ENCODE data around the gene BRMS1.

BRMS1 gene

GRCh38 chr11:66336234-66337102 lies 8.4 kb downstream of the BRMS1 start, which contains the start of gene RIN1:
Gene RIN1, minus strand, starts transcription at chr11:66336434. Its CDS starts 32 bp downstream, at chr11:66336402.
- peak in 1 of 2 donors; percentile 18 for DNase-seq (ENCODE audit: low read depth in 2 of 2)

- DNase-seq (ENCODE audit: low read depth in 2 of 2) = no peak
These were observed 9.2 kb downstream of the BRMS1 start for GRCh38 chr11:66335531-66336233.

DNA sequence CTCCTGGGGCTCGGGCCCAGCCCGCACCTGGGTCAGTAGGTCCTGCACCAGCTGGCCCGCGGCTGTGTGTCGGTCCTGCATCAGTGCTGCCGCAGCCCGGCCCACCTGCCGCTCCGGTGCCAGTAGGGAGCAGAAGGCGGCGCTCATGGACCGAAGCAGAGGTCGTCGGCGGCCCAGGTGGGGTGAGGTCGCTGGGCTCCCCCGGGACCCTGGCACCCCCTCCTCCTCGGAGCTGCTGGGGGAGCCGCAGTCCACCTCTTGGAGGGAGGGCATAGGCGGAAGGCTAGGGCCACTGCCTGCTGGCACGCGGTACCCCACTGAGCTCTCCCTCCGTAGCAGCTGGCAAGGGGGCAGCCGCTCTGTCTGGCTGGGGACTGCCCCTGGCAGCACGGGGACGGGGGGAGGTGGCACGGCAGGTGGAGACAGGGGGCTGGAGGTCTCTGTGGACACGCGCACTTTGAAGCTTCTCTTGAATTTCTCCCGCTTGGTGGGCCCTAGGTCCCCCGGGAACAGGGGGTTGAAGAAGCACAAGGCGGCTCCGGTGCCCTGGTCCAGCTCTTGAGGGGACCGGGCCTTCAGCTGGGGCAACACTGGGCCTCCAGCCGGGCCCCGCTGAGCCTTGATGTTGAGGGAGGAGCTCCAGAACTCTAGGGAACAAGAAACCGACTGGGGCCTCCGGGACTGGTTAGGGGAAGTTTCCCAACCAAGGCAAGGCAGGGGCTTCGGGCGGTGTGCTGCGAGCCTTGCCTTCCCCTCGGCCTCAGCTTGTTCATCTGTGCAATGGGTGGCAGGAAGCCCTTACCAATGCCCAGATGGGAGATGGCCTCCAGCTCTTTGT lies 10.1 kb downstream of the BRMS1 start:
- DNase-seq (ENCODE audit: low read depth in 2 of 2) = no peak

DNA sequence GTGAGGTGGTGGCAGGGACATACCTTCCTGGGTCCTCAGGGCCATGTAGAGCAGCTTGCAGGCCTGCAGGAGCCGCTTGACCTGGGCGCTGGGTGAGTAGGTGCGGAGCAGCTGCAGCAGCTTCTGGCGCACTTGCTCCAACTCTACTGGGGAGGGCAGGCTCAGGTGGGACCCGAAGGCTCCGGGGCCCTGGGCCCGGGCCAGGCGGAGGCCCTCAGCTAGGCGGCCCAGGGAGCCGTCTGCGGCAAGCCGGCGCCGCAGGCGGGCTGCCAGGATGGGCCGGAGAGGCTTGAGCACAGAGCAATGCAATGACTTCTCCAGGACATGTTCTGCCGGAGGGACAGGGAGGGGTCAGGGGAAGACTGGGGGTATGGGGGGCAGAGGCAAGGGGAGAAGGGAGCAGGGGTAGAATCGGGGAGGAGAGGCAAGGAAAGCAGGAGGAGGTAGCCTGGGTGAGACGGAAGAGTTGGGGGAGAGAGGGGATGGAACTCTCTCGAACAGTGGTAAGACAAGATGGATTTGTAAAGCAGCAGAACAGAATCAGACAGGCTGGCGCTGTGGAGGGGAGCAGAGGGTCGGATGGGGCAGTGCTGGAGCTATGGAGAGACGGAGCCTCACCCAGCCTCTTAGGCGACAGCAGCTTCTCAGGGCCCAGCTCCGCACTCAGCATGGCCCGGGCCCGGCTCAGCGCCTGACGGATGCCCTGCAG lies 10.9 kb downstream of the BRMS1 start:
- no peak for DNase-seq (ENCODE audit: low read depth in 2 of 2)

GRCh38 chr11:66333220-66333877 lies 11.6 kb downstream of the BRMS1 start:
- DNase-seq (ENCODE audit: low read depth in 2 of 2) = no peak

DNA sequence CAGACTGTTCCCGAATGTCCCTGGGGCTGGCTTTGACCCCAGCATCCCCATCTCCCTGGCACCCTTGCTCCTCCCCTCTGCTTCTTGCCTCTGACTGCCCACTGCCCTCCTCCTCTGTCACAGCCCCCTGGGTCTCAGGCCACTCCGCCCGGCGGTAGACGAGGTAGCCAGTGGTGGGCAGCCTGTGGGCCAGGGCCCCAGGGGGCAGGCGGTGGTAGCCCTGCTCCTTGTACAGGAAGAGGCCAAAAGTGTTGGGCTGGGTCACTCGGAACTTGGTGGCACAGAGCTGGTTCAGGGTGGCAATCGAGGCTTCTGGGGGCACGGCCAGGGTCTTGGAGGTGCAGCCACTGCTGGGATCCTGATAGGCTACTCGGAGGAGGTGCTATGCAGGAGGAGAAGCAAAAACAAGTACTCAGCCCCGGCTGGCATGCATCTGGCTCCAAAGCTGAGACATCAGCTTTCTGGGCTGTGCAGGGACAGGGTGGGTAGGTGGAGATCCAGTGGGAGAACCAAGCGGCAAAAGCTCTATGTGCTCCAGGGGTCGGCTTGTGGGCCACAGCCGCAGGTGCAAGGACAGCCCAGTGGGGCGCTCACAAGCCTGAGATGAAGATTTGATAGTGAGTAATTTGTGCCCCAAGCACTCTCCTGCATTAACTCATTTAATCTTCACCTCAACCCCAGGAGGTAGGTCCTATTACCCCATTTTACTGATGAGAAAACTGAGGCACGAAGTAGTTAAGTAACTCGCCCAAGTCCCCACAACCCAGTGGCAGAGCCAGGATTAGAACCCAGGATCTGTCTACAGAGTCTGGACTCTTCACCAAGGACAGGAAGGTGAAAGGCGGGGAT lies 12.3 kb downstream of the BRMS1 start:
- DNase-seq (ENCODE audit: low read depth in 2 of 2) = no peak

GRCh38 chr11:66331542-66332370 lies 13.1 kb downstream of the BRMS1 start:
- no peak for DNase-seq (ENCODE audit: low read depth in 2 of 2)

DNA sequence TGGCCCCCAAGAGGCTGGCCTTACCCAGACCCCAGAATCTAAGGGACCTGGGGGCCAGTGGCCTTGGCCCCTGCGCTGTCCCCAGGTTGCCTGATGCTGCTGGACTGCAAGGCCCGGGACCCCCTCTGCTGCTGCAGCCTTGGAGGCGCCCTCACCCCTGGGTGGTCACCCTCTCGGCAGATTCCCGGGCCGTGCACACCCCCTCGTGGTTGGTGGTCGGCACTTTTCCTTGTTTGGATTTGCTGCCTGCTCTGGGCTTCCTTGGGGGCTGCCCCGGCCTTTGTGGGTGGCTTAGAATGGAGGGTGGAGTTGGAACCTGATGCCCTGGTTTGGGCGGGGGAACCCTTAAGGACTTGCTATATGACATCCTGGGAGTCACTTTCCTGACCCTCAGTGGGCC lies 14.0 kb downstream of the BRMS1 start:
- DNase-seq (ENCODE audit: low read depth in 2 of 2) = no peak

GRCh38 chr11:66329165-66329673 lies 15.7 kb downstream of the BRMS1 start:
- DNase-seq (ENCODE audit: low read depth in 2 of 2) = no peak

DNA sequence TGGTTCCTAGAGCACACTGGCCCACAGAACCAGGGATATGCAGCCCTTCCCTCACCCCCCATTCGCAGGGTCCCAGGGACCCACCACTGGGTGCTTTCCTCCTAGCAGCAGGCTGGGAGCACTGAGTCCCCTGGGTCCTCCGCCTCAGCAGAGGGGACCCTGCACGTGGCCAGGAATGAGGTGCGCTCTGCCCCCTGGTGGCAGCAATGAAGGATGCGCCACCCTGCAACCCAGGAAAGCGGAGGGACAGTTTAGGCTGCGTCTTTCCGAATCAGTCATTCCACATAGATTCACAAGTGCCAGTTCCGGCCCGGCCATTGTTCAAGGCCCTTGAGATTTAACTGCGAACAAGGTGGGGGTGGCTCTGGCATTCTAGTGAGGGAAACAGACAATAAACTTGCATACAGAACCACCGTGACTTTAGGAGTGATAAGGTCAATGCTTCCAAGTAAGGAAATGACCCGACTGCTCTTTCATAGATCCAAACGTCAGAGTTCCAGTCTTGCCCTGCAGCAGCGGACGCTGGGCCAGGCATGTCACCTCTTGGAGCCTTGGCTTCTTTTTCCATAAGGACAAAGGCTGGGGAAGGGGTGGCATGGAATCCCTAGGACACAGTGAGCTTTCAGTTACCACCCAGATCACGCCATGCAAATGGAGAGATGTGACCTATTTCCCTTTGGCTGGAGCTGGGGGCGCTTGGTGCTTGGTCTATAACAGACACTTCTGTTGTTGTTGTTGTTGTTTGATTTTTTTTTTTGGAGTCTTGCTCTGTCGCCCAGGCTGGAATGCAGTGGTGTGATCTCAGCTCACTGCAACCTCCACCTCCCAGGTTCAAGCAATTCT lies 16.4 kb downstream of the BRMS1 start:
- DNase-seq (ENCODE audit: low read depth in 2 of 2) = peak; percentile 76 to 78

DNA sequence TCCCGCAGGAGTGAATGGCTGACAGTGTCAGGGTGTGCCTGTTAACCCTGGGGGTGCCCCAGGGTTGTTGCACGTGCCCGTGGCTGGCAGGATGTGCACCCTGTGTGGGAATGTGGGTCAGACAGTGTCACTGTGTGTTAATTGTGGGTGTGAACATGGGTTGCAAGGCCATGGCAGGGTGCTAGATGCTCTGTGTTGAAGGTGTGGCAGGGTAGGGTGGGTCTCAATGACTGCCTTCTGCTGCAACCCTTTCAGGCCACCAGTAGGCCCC lies 16.9 kb downstream of the BRMS1 start:
- DNase-seq (ENCODE audit: low read depth in 2 of 2) = no peak

- DNase-seq (ENCODE audit: low read depth in 2 of 2) = no peak
These were observed 17.5 kb downstream of the BRMS1 start for GRCh38 chr11:66327171-66328030.

- DNase-seq (ENCODE audit: low read depth in 2 of 2) = no peak
These were observed 18.4 kb downstream of the BRMS1 start for GRCh38 chr11:66326261-66327111.

- DNase-seq (ENCODE audit: low read depth in 2 of 2) = no peak
These were observed 19.6 kb downstream of the BRMS1 start for GRCh38 chr11:66325263-66325671.

- no peak for DNase-seq (ENCODE audit: low read depth in 2 of 2)
These were observed 20.2 kb downstream of the BRMS1 start for GRCh38 chr11:66324664-66325063.

GRCh38 chr11:66323684-66324083 lies 21.2 kb downstream of the BRMS1 start:
- no peak for DNase-seq (ENCODE audit: low read depth in 2 of 2)
